ENCODE measurements around the gene CSNK1D.
"Not testable (repeated sequence)": the region's sequence is repeated elsewhere in the genome, so short reads cannot be mapped to it uniquely, and the experiment has no call there.

Gene CSNK1D

GRCh38 chr17:82272495-82273326, 789 bp downstream of the CSNK1D start:
- DNase-seq: peak in 1 of 4 experiments; percentile 42

DNA sequence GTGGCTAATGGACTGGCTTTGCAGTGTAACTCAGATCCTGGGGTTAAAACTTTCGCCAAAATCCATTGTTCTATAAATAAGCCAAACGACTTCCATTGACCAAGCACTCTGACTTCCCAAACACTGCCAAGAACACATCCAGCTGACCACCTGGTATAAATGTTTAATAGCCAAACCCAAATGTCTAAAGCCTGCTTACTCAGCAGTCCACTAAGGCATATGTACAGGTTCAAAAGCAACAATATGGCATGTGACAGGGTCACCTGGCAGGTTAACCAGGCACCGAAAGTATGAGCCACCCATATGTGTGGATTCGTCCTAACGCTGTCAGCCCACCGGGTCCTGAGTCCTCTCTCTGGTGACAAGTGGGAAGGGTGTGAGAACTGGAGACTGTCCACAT, 2.1 kb downstream of the CSNK1D start:
- no peak for DNase-seq

- DNase-seq: no peak
Measured at GRCh38 chr17:82270651-82271050, 2.8 kb downstream of the CSNK1D start.

DNA sequence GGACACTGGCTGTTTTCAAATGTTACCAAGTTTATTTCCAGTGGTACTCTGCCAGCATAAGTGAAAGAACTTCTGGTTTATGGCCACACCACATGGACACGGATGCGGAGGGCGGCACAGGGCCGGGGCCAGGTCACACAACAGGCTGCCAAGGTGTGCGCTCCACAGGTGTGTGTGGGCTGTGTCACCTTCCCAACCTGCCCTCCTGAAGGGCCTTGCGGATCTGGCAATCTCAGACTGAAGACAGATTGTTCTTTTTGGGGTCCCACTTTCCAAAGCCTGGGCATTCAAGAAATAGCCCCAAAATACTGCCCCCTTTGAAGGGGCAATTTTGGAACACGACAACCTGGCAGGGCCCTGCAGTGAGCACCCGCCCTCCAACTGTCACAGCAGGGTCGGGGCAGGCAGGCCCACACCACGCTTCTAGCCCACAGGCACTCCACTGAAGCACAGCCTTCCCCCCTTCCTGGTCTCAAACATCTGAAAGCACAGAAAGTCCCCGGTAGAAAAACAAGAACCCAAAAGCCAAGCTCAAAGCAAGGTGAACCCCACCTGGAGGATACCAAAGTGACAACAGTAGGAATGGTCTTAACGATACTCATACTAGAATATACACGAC, 3.5 kb downstream of the CSNK1D start:
- no peak for DNase-seq

DNA sequence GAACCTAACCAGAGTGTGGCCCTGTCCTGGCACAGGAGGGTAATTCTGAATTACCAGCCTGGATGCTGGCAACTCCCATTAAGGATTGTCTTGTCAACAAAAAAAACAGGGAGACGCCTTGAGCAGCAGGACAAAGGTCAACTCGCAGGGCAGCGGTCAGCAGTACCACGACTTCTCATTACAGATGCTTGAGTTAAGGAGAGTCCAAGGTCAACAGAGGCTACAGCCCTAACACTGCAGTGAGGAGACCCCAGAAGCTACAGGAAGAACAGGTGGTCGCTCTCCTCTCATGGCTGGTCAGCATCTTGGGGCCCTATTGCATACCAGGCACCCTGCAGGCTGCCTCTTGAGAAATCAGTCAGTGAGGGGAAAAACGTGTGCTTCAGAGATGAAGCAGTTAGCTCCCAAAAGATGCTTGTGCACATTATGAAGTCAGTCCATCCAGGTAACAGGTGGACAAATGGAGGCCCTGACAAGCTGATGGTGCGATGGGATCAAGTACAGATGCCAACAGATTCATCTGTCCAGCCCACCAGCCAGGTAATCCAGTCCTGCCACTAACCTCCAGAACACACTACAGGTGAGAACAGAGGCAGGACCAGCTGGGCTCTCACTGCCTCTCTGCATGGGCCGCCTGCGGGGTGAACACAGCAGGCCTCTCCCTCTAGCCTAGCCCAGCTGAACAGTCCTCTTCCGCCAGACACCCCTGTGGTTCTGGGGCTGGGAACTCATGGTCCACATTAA, 4.2 kb downstream of the CSNK1D start:
- no peak for DNase-seq

- peak in 1 of 4 experiments; percentile 14 for DNase-seq
Measured at GRCh38 chr17:82267575-82268379, 5.7 kb downstream of the CSNK1D start.

DNA sequence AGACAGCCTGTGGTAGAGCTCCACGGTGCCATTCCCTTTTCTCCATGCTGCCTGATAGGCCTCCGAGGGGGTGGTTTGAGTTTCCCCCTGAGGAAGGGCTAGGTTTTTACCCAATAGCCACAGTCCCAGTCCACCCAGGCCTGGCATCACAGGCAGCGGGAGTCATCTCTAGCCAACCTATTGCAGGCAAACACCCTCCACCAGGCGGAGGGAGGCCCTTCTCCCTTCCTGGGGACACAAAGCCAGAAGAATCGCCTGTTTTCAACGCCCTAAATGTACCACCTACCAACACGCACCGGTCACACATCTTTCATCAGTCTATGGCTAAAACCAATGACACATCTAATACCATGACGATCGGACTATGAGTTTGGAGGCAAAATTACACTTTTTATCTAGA, 7.4 kb downstream of the CSNK1D start:
- DNase-seq: no peak

- no peak for DNase-seq
Measured at GRCh38 chr17:82263641-82264040, 9.9 kb downstream of the CSNK1D start.

GRCh38 chr17:82262344-82262743, 11.2 kb downstream of the CSNK1D start:
- DNase-seq: no peak

GRCh38 chr17:82259972-82260961, 13.2 kb downstream of the CSNK1D start:
- not testable (repeated sequence) for DNase-seq

DNA sequence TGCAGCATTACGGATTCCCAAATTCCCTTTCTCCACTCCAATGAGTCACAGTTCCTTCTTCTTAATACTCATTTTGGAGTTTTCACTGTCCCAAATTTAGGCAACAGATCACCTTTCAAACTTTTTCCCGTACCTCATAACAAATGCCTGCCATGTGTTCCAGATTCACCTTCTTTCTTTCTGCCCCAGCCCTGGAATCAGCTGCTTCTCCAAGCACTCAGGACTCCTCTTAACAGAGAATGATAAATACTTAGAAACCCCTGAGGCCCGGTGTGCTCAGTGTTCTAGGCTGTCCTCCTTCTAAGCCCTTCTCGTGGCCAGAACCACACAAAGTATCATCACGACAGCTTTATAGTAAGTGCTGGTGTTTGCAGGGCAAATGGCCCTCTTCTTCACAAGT, 14.9 kb downstream of the CSNK1D start:
- no peak for DNase-seq

GRCh38 chr17:82257473-82257872, 16.0 kb downstream of the CSNK1D start:
- DNase-seq: peak in 3 of 4 experiments; percentile 25 to 45 (median 36)

DNA sequence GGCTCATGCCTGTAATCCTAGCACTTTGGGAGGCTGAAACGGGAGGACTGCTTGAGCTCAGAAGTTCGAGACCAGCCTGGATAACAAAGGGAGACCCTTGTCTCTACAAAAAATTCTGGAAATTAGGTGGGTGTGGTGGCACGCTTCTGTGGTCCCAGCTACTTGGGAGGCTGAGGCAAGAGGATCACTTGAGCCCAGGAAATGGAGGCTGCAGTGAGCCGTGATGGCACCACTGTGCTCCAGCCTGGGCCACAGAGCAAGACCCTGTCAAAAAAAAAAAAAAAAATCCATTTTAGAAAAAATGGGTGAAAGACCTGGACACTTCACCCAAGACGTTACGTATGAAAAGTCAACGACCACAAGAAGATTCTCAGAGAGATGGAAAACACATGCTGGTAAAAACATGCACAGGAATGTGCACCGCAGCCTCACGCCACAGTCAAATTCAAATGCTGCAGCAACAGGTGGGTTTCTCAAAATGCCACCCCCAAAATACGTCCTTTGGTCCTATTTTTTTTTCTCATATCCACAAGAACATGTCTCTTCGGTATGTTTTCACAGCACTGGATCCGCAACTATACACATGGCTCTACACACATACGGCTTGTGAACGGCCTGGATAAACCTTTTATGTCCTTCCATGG, 17.1 kb downstream of the CSNK1D start:
- no peak for DNase-seq

GRCh38 chr17:82255402-82255972, 18.0 kb downstream of the CSNK1D start:
- no peak for DNase-seq

DNA sequence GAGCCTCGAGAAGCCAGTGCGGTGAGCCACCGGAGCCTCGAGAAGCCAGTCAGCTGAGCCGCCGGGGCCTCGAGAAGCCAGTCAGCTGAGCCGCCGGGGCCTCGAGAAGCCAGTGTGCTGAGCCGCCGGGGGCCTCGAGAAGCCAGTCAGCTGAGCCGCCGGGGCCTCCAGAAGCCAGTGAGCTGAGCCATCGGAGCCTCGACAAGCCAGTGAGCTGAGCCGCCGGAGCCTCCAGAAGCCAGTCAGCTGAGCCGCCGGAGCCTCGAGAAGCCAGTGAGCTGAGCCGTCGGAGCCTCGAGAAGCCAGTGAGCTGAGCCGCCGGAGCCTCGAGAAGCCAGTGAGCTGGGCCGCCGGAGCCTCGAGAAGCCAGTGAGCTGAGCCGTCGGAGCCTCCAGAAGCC, 18.8 kb downstream of the CSNK1D start:
- DNase-seq: not testable (repeated sequence)

GRCh38 chr17:82254096-82254495, 19.4 kb downstream of the CSNK1D start:
- DNase-seq: not testable (repeated sequence)

GRCh38 chr17:82253179-82253544, 20.3 kb downstream of the CSNK1D start:
- DNase-seq: no peak

GRCh38 chr17:82252511-82253178, 20.9 kb downstream of the CSNK1D start:
- no peak for DNase-seq

- DNase-seq: no peak
Measured at GRCh38 chr17:82250868-82251500, 22.5 kb downstream of the CSNK1D start.

Measured in activated CD4-positive, CD25-positive, alpha-beta regulatory T cell (primary cell).